GM21381 (cell line): ENCODE data around the gene CEP63.

Experiments used
- ATAC-seq: cut with Tn5 transposase; IDR thresholded peaks from one replicate; pipeline ENCODE4 v1.9.1; 2021; ENCODE audit warnings: mild to moderate bottlenecking, moderate library complexity; ENCODE audit not compliant: unreplicated experiment

CEP63 gene

DNA sequence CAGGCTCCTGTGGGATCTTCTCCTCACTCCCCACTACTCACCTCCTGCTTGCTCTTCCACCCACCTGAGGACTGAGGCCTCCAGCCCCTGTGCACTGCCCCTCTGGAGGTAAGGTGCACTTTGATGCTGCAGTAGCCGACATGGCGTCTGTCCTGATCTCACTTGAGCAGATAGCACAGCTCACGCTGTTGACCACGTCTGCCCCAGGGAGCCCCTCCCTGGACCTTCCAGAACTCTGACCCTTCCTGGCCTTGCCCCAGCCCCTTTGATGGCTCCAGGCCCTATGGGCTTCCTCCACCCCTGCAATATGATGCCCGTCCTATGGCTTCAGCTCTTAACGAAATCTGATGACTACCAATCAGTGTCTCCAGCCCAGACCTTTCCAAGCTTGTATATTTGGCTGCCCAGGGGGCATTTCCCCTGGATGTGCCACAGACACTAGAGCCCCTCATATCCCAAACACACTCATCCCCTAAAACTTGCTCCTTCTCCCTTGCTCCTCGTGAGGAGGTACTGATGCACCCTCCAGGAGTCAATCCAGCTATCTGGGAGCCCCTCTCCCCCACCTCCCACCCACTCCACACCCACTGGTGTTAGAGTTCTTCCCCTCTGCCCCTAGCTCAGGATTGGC lies 137.9 kb downstream of the CEP63 start:
- no peak for ATAC-seq
